ENCODE data around the gene GPD1L. TPM values are rescaled to one million over a fixed set of nuclear protein-coding genes. Genes with fewer than 3 reads are reported as not detected.

Gene GPD1L
- total RNA-seq, 2 donors from 2014 or later = 1.5 to 3.5 TPM

GRCh38 chr3:32217339-32217738, 110.9 kb downstream of the GPD1L start:
- 92 to 94% methylated on average over 1 to 2 of the region's 2 CpGs for WGBS, 2 experiments (ENCODE audit: insufficient coverage in 1 of 2, insufficient read length in 1 of 2)
- H3K4me3 ChIP-seq (ENCODE audit: low read length) = no peak overlapping the region
- no peak overlapping the region for H3K9ac ChIP-seq (ENCODE audit: extremely low read depth, low read length, poor library complexity, severe bottlenecking)
- Mint-ChIP-seq H3K9me3 (no peaks in the 10 kb centered on the region), H3K4me3 (no peak overlapping the region), H3K27me3 (ENCODE audit: insufficient read depth) (no peaks in the 10 kb centered on the region), H3K4me1 (no peaks in the 10 kb centered on the region), H3K36me3 (ENCODE audit: low read depth) (no peaks in the 10 kb centered on the region), H3K27ac (no peak overlapping the region)
- no peak for TF ChIP-seq CTCF (conservative IDR thresholded peaks at IDR 0.05)
- no peak overlapping the region for H3K27ac ChIP-seq (ENCODE audit: low read depth, low read length)
- no peaks in the 10 kb centered on the region for H3K4me1 ChIP-seq (ENCODE audit: control insufficient read depth, insufficient read depth, low read length)
- no peaks in the 10 kb centered on the region for H3K36me3 ChIP-seq (ENCODE audit: control insufficient read depth, insufficient read depth, low read length)
- H3K9me3 ChIP-seq (ENCODE audit: control insufficient read depth, low read length) = peaks cover 4% of the 10 kb centered on the region
- no peak for DNase-seq
- H3K27me3 ChIP-seq (ENCODE audit: control insufficient read depth, insufficient read depth, low read length, poor library complexity, severe bottlenecking) = no peaks in the 10 kb centered on the region

Other genes starting within 250 kb of the GPD1L start
- gene OSBPL10, start 125.4 kb upstream of the GPD1L start, total RNA-seq = 10 to 100 TPM; 23.8 to 33.6 TPM
- 1 to 10 TPM in 1 of 2 donors, under 1 TPM in 1; 0.49 to 1.8 TPM for gene ZNF860, start 124.9 kb upstream of the GPD1L start, total RNA-seq
- gene CMTM8, start 132.1 kb downstream of the GPD1L start, total RNA-seq = 10 to 100 TPM in 1 of 2 donors, 1 to 10 TPM in 1; 5.8 to 11.6 TPM